ENCODE measurements around the gene MRPL12.

Gene MRPL12

GRCh38 chr17:81703747-81704654, 834 bp downstream of the MRPL12 start:
- no peak for DNase-seq

GRCh38 chr17:81705518-81706231, 2.5 kb downstream of the MRPL12 start:
- DNase-seq = no peak

DNA sequence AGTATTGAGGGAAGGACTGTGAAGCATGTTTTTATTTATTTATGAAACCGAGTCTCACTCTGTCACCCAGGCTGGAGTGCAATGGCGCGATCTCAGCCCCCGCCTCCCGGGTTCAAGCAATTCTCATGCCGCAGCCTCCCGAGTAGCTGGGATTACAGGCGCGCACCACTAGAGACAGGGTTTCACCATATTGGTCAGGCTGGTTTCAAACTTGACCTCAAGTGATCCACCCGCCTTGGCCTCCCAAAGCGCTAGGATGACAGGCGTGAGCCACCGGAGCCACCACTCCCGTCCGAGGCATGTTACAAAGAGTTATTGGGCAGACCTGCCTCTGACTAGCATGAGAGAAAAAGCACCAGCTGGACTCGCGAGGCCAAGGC, 3.1 kb downstream of the MRPL12 start:
- no peak for DNase-seq

DNA sequence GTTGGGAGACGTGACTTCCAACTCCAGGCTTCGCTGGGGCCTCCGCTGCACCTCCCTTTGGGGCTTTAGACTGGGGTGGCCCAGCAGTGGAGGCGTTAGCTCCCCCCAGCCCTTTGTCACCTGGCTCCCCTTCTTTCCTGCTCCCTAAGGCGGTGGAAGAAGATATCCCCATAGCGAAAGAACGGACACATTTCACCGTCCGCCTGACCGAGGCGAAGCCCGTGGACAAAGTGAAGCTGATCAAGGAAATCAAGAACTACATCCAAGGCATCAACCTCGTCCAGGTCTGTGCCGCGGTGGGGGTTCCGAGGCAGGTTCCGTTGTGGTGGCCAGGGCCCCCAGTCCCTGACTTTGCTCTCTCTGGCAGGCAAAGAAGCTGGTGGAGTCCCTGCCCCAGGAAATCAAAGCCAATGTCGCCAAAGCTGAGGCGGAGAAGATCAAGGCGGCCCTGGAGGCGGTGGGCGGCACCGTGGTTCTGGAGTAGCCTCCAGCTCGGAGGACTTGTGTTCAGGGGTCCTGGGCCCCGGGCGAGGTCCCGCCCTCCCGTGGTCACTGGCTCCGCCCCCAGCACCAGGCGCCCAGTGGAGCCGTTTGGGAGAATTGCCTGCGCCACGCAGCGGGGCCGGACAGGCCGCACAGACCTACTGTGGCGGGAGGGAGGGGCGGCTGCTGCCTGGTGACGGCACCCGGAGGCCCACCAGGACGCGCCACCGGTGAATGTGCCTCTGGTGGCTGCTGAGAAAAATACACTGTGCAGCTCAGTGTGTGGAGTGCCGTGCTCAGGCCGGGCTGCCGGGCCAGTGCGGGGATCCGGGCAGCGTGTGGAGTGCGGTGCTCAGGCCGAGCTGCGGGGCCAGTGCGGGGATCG, 3.8 kb downstream of the MRPL12 start:
- no peak for DNase-seq

DNA sequence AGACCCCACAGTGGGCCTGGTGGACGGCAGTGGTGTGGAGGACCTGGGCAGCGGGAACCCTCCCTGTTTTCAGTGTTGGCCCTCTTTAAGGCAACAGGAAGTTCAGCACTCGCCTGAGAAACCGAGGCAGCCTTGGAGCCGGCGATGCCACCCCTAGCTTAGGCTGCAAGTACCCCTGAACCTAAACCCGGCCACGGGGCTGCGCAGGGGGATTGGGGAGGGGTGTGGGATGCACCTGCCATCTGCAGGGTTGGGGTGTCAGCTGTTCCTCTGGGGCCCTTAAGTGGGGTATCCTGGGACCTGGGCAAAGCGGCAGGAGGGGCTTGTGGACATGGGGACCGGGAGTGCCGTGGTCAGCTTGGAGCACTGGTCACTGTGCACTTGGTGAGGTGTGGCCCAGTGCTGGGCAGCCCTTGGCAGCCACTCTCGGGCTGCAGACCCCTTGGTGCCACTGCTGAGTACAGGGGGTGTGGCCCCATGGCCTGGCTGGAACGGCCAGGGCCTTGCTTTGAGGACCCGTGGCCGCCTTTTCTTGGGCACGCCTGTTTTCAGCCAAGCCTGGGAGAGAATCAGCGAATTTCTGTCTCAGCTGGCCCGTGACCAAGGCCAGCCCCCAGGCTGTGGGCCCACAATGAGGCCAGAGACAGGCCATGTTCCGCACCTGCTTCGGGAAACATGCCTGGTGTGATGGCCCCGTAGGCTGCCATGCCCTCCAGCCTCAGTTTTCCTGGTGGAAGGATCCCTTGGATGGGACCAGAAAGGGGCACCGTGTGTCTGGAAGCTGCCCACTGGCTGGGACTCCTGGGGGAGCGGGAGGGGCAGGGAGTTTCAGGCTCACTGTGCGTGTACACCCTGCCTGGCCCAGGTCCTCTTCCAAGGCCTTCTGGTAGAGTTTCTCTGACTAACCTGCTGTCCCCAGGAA, 4.8 kb downstream of the MRPL12 start:
- no peak for DNase-seq

DNA sequence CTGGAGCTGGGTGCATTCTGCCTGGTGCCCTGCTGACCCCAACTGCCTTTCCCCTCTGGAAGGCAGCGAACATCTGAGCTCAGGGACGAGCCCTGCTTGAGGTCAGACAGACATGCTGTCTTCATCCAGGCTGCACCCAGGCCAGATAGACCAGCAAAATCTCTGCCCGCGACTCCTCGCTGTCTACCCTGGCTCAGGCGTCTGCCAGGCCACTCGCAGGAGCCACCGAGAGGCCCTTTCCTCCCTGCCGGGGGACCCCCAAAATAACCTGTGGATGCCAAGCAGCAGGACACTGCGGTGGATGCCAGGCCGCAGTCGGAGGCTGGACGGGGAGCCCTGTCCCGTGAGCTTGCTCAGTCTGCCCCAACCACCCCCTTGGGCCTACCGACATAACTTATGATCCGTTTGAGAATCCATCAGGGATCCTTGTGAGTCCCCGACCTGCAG, 5.6 kb downstream of the MRPL12 start:
- no peak for DNase-seq

DNA sequence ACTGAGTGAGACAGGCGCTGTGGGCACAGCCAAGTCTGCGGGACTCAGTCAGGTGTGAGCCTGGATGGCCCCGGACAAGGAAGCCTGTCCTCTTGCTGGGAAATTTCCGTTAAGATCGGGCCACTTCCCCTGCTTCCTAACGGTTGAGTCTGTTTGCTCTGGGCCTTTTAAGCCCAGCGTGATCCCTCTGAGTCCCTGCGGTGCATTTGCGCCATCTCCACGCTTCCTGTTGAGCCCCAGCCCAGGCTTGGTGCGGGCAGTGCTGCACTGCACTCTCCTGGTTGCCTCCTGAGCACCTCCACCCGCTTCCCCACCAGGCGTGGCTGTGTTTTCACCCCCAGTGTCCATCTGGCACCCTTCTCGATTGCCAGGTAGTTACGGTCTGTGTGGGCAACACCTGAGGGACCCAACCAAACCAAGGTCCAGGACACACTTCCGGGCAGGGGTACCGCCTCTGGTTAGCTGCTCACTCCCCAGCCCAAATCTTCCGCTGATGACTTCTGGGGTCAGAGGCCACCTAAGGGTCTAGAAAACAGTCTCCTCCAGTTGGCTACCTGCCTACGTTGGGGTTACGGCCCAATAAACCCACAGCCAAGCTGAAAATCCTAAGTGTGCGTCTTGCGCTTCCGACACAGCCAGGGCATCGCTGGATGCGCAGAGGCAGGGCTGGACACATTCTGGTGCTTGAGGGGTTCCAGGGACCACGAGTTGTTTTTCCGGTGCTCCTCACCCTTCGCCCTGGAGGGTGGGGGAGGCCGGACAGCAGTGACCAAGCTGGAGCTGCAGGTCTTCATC, 7.5 kb downstream of the MRPL12 start:
- DNase-seq = peak in 1 of 2 experiments; percentile 27

GRCh38 chr17:81711814-81712467, 8.8 kb downstream of the MRPL12 start, which contains the start of gene SLC25A10:
SLC25A10 (plus strand) TSS chr17:81712284; CDS start chr17:81712427, 143 bp downstream.
- DNase-seq = peak; percentile 80 to 83

GRCh38 chr17:81712468-81713003, 9.4 kb downstream of the MRPL12 start:
- DNase-seq = no peak

GRCh38 chr17:81713004-81713555, 9.9 kb downstream of the MRPL12 start:
- no peak for DNase-seq

DNA sequence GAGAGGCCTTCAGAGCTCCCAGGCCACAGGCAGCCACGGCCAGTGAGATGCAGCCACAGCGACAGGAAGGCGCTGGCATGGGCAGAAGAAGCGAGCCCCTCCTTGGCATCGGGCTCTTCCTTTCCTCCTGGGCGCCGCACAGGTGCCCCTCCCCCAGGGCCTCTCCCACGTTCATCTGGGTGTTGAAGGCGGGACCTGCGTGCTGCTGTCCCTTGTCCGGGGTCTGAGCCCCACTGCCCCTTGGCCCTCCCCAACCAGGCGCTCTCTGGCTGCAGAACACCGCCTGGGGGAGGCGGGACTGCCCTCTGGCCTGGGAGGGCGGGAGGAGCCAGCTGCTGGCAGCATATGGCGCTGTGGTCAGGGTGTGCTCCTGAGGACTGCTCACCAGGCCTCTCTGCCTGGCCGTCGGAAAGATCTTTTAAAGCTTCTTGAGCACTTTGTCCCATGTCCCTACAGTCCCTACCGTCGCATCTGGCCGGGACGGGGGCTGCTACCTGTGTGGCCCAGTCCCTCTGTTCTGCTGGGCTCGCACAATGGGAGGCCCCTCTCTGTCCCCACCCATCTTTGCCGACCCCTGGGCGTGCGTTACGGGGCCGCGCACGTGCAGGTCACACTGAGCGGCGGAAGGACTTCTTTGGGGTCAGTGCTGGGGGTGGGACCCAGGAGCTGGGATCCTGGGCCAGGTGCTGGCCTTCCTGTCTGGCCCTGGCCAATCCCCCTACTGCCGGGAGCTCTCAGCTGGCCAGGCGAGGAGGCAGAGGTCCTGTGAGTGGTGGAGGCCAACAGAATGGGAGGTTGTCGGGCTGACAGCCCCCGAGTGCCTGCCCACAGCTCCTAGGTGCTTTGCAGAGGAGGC, 10.6 kb downstream of the MRPL12 start:
- DNase-seq = no peak

GRCh38 chr17:81714412-81715106, 11.4 kb downstream of the MRPL12 start:
- no peak for DNase-seq

DNA sequence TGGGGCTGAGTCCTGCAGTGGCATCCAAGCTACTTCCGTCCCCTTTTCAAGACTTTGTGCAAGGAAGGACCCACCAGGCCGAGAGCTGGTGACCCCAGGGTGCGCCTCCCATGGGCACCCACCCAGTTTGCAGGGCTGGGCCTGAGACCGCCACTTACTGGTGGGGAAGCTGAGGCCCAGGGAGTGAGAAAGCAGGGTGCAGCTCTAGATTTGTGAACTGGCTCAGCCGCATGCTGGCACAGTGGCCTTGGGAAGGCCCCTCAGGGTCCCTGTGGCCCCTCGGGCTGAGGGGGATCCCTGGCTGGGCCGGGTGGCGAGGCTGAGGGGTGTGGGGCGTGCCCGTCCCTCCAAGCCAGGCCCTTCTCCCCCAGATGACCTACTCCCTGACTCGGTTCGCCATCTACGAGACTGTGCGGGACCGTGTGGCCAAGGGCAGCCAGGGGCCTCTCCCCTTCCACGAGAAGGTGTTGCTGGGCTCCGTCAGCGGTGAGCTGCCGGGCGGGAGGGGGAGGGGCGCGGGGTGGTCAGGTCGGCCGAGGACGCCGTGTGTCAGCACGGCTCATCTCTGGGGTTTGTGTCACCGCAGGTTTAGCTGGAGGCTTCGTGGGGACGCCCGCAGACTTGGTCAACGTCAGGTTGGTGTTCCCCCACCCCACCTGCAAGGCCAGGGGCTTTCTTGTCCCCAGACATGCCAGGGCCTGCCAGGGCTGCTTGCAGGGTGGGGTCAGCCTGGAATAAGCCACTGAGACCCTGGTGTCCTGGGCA, 12.1 kb downstream of the MRPL12 start:
- no peak for DNase-seq

DNA sequence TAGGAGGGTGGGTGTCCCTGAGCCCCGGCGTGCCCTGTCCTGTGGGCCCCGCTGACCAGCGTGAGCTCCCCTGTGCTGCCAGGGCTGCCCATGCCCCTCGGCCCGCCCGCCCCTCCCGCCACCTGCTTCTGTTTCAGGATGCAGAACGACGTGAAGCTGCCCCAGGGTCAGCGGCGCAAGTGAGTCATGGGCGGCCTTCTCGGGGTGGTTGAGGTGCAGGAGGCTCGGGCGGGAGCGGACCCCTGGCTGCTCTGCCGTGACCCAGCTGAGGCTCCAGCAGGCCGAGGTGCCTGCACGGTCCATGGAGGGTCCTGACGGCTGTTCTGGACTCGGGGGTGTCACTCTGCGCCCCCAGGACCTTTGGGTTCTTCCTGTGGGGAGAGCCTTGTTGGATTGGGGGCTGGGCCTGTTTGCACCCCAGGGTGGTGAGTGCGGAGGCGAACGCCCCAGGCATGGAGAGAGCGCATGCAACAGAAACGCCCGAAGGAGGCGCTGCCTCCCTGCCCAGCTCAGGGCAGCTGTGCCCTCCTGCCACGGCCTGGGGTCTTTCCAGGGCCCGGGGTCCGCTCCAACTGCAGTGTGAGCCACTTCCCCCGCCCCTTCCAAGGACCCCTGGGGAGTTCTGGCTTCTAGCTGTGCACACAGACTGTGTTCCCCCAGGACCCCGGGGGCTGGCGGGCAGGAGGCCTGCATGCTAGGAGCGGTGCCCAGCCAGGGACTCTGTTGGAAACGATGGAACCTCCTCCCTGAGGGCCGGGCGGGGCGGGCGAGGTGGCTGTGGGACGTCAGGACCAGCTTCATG, 12.9 kb downstream of the MRPL12 start:
- DNase-seq = no peak

DNA sequence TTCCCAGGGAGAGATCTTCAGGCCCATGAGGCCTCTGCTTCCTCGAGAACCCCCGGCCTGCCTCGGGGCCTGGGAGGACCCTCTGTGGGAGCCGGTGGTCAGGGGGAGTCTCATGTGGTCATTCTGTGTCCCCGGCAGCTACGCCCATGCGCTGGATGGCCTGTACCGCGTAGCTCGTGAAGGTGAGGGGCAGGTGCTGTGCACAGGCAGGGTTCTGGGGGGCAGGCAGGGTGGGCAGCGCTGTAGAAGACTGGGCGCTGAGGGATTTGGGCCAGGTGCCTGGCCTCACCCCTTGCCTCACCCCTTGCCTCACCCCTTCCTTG, 13.5 kb downstream of the MRPL12 start:
- DNase-seq = no peak

GRCh38 chr17:81717049-81717765, 14.0 kb downstream of the MRPL12 start:
- DNase-seq = no peak
